ENCODE measurements around the gene USP32. TPM values are rescaled to one million over a fixed set of nuclear protein-coding genes. Genes with fewer than 3 reads are reported as not detected.
"Not testable (repeated sequence)": the region's sequence is repeated elsewhere in the genome, so short reads cannot be mapped to it uniquely, and the experiment has no call there.

The USP32 gene
- total and polyA plus RNA-seq, 2 donors, result 18.2 to 63.7 TPM

- Histone ChIP-seq H3K4me3 (ENCODE audit: low read depth, low read length) (no peak overlapping the region), H3K4me1 (ENCODE audit: insufficient read depth) (no peaks in the 10 kb centered on the region), H3K27ac (ENCODE audit: low read depth) (no peak overlapping the region), H3K36me3 (ENCODE audit: insufficient read depth) (peaks cover 3% of the 10 kb centered on the region)
- no peak for DNase-seq (ENCODE audit: extremely low spot score)
- WGBS, result 76% methylated on average over 1 of the region's 1 CpG
Measured at GRCh38 chr17:60224064-60224463, 167.9 kb downstream of the USP32 start.

- Histone ChIP-seq H3K27ac (ENCODE audit: low read depth) (no peak overlapping the region), H3K4me1 (ENCODE audit: insufficient read depth) (no peaks in the 10 kb centered on the region), H3K36me3 (ENCODE audit: insufficient read depth) (peaks cover 3% of the 10 kb centered on the region), H3K4me3 (ENCODE audit: low read depth, low read length) (no peak overlapping the region)
- DNase-seq (ENCODE audit: extremely low spot score), result no peak
- 80% methylated on average over 1 of the region's 1 CpG for WGBS
Measured at GRCh38 chr17:60223456-60223855, 168.5 kb downstream of the USP32 start.

- H3K27ac ChIP-seq (ENCODE audit: low read depth); H3K4me3 ChIP-seq (ENCODE audit: low read depth, low read length); H3K36me3 ChIP-seq (ENCODE audit: insufficient read depth); DNase-seq (ENCODE audit: extremely low spot score); H3K4me1 ChIP-seq (ENCODE audit: insufficient read depth): not testable (repeated sequence)
- WGBS, result 90% methylated on average over 2 of the region's 2 CpGs
Measured at GRCh38 chr17:60218774-60219173, 173.2 kb downstream of the USP32 start.

GRCh38 chr17:60215895-60216294, 176.0 kb downstream of the USP32 start:
- H3K27ac ChIP-seq (ENCODE audit: low read depth); H3K4me1 ChIP-seq (ENCODE audit: insufficient read depth); DNase-seq (ENCODE audit: extremely low spot score); H3K4me3 ChIP-seq (ENCODE audit: low read depth, low read length); H3K36me3 ChIP-seq (ENCODE audit: insufficient read depth): not testable (repeated sequence)
- WGBS, result 29% methylated on average over 1 of the region's 2 CpGs

GRCh38 chr17:60211282-60211681, 180.7 kb downstream of the USP32 start:
- H3K27ac ChIP-seq (ENCODE audit: low read depth); H3K36me3 ChIP-seq (ENCODE audit: insufficient read depth); H3K4me3 ChIP-seq (ENCODE audit: low read depth, low read length); DNase-seq (ENCODE audit: extremely low spot score); H3K4me1 ChIP-seq (ENCODE audit: insufficient read depth): not testable (repeated sequence)

- not testable (repeated sequence) for H3K4me3 ChIP-seq (ENCODE audit: low read depth, low read length); H3K36me3 ChIP-seq (ENCODE audit: insufficient read depth); H3K27ac ChIP-seq (ENCODE audit: low read depth); DNase-seq (ENCODE audit: extremely low spot score); H3K4me1 ChIP-seq (ENCODE audit: insufficient read depth)
- WGBS, result 95% methylated on average over 1 of the region's 1 CpG
Measured at GRCh38 chr17:60208302-60208701, 183.6 kb downstream of the USP32 start.

- not testable (repeated sequence) for H3K4me3 ChIP-seq (ENCODE audit: low read depth, low read length); DNase-seq (ENCODE audit: extremely low spot score); H3K36me3 ChIP-seq (ENCODE audit: insufficient read depth); H3K27ac ChIP-seq (ENCODE audit: low read depth); H3K4me1 ChIP-seq (ENCODE audit: insufficient read depth)
Measured at GRCh38 chr17:60205782-60206181, 186.2 kb downstream of the USP32 start.

GRCh38 chr17:60198630-60199029, 193.3 kb downstream of the USP32 start:
- not testable (repeated sequence) for DNase-seq (ENCODE audit: extremely low spot score); H3K4me3 ChIP-seq (ENCODE audit: low read depth, low read length); H3K27ac ChIP-seq (ENCODE audit: low read depth); H3K36me3 ChIP-seq (ENCODE audit: insufficient read depth); H3K4me1 ChIP-seq (ENCODE audit: insufficient read depth)
- WGBS, result 79% methylated on average over 1 of the region's 1 CpG

GRCh38 chr17:60194141-60194540, 197.8 kb downstream of the USP32 start:
- 94% methylated on average over 4 of the region's 4 CpGs for WGBS
- H3K4me1 ChIP-seq (ENCODE audit: insufficient read depth); H3K27ac ChIP-seq (ENCODE audit: low read depth); DNase-seq (ENCODE audit: extremely low spot score); H3K36me3 ChIP-seq (ENCODE audit: insufficient read depth); H3K4me3 ChIP-seq (ENCODE audit: low read depth, low read length): not testable (repeated sequence)

GRCh38 chr17:60193482-60193881, 198.5 kb downstream of the USP32 start:
- no peak for DNase-seq (ENCODE audit: extremely low spot score)
- Histone ChIP-seq H3K4me1 (ENCODE audit: insufficient read depth) (no peaks in the 10 kb centered on the region), H3K4me3 (ENCODE audit: low read depth, low read length) (no peak overlapping the region), H3K27ac (ENCODE audit: low read depth) (no peak overlapping the region), H3K36me3 (ENCODE audit: insufficient read depth) (peaks cover 4% of the 10 kb centered on the region)
- WGBS, result 87% methylated on average over 2 of the region's 2 CpGs

- not testable (repeated sequence) for H3K4me1 ChIP-seq (ENCODE audit: insufficient read depth)
Measured at GRCh38 chr17:60193032-60193431, 198.9 kb downstream of the USP32 start.

GRCh38 chr17:60190032-60190431, 201.9 kb downstream of the USP32 start:
- WGBS, result 88% methylated on average over 4 of the region's 4 CpGs
- H3K36me3 ChIP-seq (ENCODE audit: insufficient read depth); DNase-seq (ENCODE audit: extremely low spot score); H3K27ac ChIP-seq (ENCODE audit: low read depth); H3K4me1 ChIP-seq (ENCODE audit: insufficient read depth); H3K4me3 ChIP-seq (ENCODE audit: low read depth, low read length): not testable (repeated sequence)

More at GRCh38 chr17:60193032-60193431, 198.9 kb downstream of the USP32 start:
- not testable (repeated sequence) for H3K36me3 ChIP-seq (ENCODE audit: insufficient read depth); H3K27ac ChIP-seq (ENCODE audit: low read depth); DNase-seq (ENCODE audit: extremely low spot score); H3K4me3 ChIP-seq (ENCODE audit: low read depth, low read length)
- 91% methylated on average over 3 of the region's 3 CpGs for WGBS

GRCh38 chr17:60188759-60189158, 203.2 kb downstream of the USP32 start:
- Histone ChIP-seq H3K27ac (ENCODE audit: low read depth) (no peak overlapping the region), H3K36me3 (ENCODE audit: insufficient read depth) (peaks cover 1% of the 10 kb centered on the region), H3K4me1 (ENCODE audit: insufficient read depth) (no peaks in the 10 kb centered on the region), H3K4me3 (ENCODE audit: low read depth, low read length) (no peak overlapping the region)
- WGBS, result 97% methylated on average over 4 of the region's 4 CpGs
- no peak for DNase-seq (ENCODE audit: extremely low spot score)

GRCh38 chr17:60186846-60187745, 204.8 kb downstream of the USP32 start:
- not testable (repeated sequence) for H3K36me3 ChIP-seq (ENCODE audit: insufficient read depth); H3K4me1 ChIP-seq (ENCODE audit: insufficient read depth); H3K4me3 ChIP-seq (ENCODE audit: low read depth, low read length); DNase-seq (ENCODE audit: extremely low spot score); H3K27ac ChIP-seq (ENCODE audit: low read depth)
- 73% methylated on average over 7 of the region's 7 CpGs for WGBS
